GM12891 (cell line): ENCODE results near the gene AFAP1L1.

Experiments
- POLR2A ChIP-seq: IDR thresholded peaks from 2 replicates; pipeline ENCODE4 v1.6.1; 2011; ENCODE audit warnings: low read depth, low read length, control low read depth
- POLR2AphosphoS5 ChIP-seq: IDR thresholded peaks from 2 replicates; pipeline ENCODE4 v1.6.1; 2011; ENCODE audit warnings: low read depth, low read length, control low read depth

GRCh38 chr5:149374303-149374702 lies 102.6 kb downstream of the AFAP1L1 start:
- TF ChIP-seq POLR2AphosphoS5: no peak
- no peak for TF ChIP-seq POLR2A
